ENCODE results near the gene VAV1.

DNA sequence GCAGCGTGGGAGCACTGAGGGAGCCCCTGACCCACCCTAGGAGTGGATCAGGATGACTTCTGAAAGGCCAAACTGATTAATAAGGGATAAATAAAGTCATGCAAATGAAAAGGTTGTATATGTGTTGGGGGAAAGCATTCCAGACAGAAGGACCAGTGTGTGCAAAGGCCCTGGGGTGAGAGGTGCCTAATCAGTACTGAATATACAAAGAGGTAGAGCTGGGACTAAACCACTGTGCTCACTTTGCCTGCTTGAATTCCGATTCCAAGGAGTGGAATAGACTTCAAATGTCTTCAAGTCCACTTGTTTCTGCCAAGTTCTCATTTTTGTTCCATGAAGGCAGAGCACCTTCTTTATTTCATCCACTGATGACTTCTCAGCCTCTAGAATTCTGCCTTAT, 82.2 kb downstream of the VAV1 start:
- TF ChIP-seq EZH2 (IDR thresholded peaks at IDR 0.05; ENCODE audit: insufficient read depth, poor library complexity, severe bottlenecking) (no peak), EZH2phosphoT487 (IDR thresholded peaks at IDR 0.05; ENCODE audit: insufficient read depth, low read depth) (no peak)
